Putamen (tissue), 1 donor: Measurements from ENCODE around the gene AK5.

Experiments used
- DNase-seq: peaks from one replicate; pipeline ENCODE4 v3.0.0-alpha.2; 2016; ENCODE audit warnings: low spot score

Gene AK5

GRCh38 chr1:77438236-77438913 is 156.6 kb downstream of the AK5 start:
- no peak for DNase-seq

GRCh38 chr1:77446841-77447555 is 165.2 kb downstream of the AK5 start:
- DNase-seq, result no peak

- DNase-seq, result no peak
These were observed 165.8 kb downstream of the AK5 start for GRCh38 chr1:77447669-77448068.

GRCh38 chr1:77459881-77460280 is 178.1 kb downstream of the AK5 start:
- no peak for DNase-seq

GRCh38 chr1:77461691-77462090 is 179.9 kb downstream of the AK5 start:
- DNase-seq, result no peak

GRCh38 chr1:77463216-77463615 is 181.4 kb downstream of the AK5 start:
- no peak for DNase-seq

GRCh38 chr1:77465139-77465538 is 183.3 kb downstream of the AK5 start:
- no peak for DNase-seq

GRCh38 chr1:77465922-77466321 is 184.1 kb downstream of the AK5 start:
- no peak for DNase-seq

GRCh38 chr1:77467021-77467595 is 185.3 kb downstream of the AK5 start:
- peak; percentile 67 for DNase-seq

GRCh38 chr1:77467741-77468140 is 185.9 kb downstream of the AK5 start:
- no peak for DNase-seq

GRCh38 chr1:77468257-77468948 is 186.6 kb downstream of the AK5 start:
- DNase-seq, result no peak

- DNase-seq, result no peak
These were observed 187.3 kb downstream of the AK5 start for GRCh38 chr1:77468949-77469710.

- no peak for DNase-seq
These were observed 189.9 kb downstream of the AK5 start for GRCh38 chr1:77471691-77472090.

GRCh38 chr1:77473690-77474089 is 191.9 kb downstream of the AK5 start:
- no peak for DNase-seq

- DNase-seq, result no peak
These were observed 193.8 kb downstream of the AK5 start for GRCh38 chr1:77475641-77476040.

- DNase-seq, result no peak
These were observed 194.7 kb downstream of the AK5 start for GRCh38 chr1:77476475-77476874.

GRCh38 chr1:77484334-77484733 is 202.5 kb downstream of the AK5 start:
- no peak for DNase-seq

GRCh38 chr1:77484926-77485325 is 203.1 kb downstream of the AK5 start:
- DNase-seq, result no peak

GRCh38 chr1:77487631-77488030 is 205.8 kb downstream of the AK5 start:
- DNase-seq, result no peak

GRCh38 chr1:77489910-77490309 is 208.1 kb downstream of the AK5 start:
- DNase-seq, result no peak

- no peak for DNase-seq
These were observed 212.2 kb downstream of the AK5 start for GRCh38 chr1:77494026-77494425.

- DNase-seq, result no peak
These were observed 217.1 kb downstream of the AK5 start for GRCh38 chr1:77498918-77499317.
